GM21423 (cell line): Measurements from ENCODE around the gene KRT6A.

Experiments used
- ATAC-seq: cut with Tn5 transposase; IDR thresholded peaks from one replicate; pipeline ENCODE4 v1.9.1; 2021; ENCODE audit warnings: mild to moderate bottlenecking, moderate library complexity; ENCODE audit not compliant: unreplicated experiment

The KRT6A gene

DNA sequence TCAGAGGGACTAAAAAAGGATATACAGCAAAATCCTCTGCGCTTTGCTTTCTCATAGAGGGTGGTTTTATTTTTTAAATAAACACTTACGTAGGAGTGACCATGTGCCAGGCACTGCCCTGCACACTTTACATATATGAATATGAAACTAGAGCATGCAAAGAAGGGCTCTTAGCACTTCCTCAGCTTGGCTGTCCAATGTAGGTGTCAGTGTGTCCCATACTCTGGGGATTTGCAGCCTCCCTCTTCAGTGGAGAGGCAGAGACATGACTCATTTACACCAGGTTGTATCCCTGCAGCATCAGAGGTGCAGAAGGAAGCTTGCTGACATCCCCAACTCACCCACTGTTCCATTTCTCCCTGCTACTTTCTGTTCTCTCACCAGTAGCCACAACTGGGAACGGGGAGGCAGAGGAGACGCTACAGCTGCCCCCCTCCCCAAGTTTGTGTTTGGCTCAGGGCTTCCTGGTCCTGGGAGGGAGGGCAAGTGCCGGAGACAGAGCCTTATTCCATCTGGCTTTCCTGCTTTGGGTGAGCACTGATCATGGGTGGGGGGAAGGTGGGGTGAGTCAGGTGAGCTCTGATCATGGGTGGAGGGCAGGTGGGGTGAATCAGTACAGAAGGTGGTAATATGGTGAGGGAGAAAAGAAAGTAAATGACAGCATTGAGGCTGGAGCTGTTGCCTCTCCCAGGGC lies 32.0 kb upstream of the KRT6A start:
- no peak for ATAC-seq

DNA sequence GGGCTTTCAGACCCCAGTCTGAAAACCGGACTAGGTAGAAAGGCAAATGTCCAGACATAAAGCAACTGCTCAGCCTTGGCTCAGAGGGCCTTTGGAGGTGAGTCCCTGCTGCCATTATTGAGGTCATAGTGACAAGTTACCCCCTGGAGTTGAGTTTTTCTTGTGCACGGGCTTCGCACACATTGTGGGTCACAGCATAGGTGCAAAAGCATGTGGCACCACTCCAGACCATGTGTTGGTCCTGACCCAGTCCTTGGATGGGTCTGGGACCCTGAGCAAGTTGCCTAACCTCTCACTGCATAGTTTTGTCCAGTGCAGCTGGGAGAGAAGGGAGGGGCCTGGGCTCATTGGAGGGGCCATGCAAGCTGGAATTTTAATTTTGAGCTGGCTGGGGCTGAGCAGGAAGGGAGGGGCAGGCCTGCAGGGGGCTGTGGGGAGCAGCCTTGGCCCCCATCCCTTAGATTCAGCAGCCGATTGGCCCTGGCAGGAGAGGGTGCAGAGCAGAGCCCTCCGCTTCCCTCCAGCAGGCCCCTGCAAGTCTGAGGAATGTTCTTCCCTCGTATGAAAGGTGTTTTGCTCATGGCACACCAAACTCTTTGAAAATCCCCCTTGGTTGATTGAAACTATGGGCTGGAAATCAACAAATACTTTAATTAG lies 31.3 kb upstream of the KRT6A start:
- ATAC-seq, result no peak

DNA sequence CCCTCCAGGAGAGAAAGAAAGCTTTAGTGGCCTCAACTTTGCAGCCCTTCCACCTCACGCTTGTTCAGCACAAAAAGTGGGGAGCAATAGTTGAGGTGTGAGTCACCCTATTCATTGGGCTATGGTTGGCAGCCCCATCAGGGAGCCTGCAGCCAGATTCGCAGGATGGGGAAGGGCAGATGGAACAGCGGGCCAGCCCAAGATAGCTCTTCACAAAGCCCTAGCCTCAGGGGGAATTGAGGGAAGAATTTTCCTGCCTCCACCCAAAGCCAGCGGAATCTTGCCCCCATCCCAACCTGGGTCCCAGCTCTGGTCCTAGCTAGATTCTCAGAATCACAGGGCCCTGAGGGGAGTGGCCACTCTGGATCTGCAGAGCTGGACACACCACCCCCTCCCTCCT lies 30.8 kb upstream of the KRT6A start:
- no peak for ATAC-seq

DNA sequence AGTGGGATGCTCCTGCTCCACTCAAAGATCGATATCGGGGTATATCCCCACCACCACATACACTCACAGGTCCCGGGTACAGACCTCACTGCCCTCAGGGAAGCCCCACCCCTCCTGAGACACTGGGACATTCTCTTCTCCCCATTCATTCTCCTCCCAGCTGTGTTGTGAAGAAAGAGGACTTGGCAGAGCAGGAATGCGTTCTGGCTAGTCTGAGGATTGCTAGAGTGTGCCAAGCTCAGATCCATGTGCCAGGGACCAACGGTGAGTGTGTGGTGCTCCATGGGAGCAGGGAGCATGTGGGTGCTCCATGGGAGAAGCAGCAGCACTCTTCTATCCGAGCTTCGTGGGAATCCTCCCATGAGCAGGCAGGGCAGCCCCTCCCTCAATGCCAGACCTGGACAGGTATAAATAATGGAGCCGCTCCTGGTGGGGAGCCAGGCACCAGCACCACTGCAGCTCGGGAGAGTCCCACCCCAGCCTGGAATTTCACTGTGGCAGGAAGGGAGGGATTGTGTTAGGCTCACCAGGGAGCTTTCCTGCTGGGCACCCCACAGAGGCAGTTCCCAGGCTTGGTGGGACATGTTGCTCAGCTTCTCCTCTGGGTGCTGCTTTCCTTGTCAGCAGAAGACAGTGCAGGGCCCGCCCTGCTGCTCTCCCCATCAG lies 29.4 kb upstream of the KRT6A start:
- ATAC-seq, result no peak

DNA sequence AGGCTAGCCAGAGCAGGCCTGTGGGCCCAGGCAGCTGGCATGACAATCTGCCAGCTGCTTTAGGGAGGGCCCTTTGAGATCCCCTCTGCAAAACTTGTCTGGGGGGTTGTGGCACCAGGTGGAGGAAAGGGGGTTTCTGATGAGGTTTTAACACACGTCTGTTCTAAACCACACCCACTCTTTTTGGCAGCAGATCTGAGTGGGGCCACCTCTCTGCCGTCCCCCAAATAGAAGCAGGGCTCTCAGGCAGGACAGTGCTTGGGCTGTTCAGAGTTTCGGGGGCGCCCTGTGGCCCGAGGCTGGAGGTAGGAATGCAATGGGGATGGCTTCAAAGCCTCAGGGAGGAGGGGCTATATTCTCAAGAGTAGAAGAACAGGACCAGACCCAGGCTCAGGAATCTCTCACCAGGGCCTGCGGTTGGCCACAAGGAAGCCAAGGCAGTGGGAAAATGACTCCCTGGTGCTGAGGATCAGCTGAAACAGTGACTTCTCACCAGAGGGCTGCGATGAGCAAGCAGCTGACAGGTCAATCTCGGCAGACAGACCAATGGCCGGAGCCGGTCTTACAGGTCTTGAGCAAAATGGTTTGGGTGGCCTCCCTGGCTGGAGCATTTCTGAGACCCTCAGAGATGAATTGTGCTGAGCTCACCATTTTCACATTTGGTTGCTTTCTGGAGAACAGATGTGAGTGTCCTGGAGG lies 28.7 kb upstream of the KRT6A start:
- ATAC-seq, result no peak

DNA sequence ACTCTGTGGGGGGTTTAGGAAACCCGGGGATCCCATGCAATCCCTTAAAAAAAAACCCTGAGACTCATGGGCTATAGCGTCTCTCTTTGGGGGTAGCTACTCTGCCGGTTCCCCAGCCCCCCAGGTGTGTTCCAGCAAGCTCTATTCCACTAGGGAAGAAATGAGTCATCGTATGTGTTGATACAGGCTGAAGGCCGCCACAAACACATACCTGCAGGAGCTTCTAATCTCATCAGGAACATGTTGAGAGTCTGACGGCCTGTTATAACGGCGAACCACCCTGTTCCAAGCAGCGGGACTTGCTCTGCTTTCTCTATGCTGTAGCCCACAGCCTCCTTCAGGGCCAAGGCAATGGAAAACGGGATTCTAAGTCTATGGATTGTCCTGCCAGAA lies 28.1 kb upstream of the KRT6A start:
- no peak for ATAC-seq

DNA sequence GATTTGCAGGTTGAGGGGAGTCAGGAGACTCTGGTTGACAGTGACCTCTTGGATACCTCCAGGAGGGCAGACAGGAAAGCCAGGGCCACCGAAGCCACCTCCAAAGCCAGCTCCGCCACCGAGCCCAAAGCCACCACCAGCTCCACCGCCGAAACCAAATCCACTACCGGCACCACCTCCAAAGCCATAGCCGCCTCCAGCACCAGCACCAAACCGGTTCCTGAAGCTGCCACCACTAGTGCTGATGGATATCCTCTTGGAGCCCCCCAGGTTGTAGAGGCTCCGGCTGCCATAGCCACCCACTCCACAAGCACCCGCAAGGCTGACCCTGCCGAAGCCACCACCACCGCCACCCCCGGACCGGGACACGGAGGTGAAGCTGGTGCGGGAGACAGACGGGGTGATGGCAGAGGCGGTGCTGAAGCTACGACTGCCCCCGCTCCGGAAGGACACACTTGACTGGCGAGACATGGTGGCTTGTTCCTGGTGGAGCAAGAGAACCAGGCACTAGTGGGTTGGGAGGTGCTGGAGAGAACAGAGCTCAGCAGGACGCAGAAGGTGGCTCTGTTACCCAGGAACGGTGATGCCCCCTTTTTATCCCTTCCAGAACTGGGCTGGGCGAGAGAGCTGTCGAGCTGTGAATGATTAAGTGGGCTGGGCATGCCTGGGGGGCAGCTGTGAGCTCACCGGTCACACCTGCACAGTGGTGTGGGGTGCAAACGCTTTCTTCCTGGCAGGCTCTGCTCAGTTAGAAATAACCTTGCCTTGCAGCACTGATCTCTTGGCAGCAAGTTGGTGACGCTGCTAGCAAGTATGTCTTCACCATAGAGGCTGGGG lies 27.0 kb upstream of the KRT6A start, which contains the start of gene KRT5:
Gene KRT5, minus strand, starts transcription at position 569 of the 837 bp plus-strand sequence. Its CDS starts 98 bp downstream, at position 471.
- no peak for ATAC-seq

DNA sequence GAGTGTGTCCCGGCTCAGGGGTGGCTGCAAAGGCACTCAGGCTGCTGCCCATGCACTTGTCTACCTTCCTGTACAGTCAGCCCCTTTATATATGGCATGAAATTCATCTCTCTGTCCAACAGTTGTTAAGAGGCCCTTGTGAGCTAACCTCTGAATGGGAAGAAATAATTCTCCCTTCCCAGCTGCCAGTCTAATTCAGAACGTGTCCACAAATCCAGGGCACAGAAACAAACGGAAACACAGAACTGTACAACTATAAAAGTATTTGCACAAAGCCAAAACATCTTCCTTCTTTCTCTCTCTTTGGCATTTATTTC lies 26.3 kb upstream of the KRT6A start:
- ATAC-seq, result no peak

DNA sequence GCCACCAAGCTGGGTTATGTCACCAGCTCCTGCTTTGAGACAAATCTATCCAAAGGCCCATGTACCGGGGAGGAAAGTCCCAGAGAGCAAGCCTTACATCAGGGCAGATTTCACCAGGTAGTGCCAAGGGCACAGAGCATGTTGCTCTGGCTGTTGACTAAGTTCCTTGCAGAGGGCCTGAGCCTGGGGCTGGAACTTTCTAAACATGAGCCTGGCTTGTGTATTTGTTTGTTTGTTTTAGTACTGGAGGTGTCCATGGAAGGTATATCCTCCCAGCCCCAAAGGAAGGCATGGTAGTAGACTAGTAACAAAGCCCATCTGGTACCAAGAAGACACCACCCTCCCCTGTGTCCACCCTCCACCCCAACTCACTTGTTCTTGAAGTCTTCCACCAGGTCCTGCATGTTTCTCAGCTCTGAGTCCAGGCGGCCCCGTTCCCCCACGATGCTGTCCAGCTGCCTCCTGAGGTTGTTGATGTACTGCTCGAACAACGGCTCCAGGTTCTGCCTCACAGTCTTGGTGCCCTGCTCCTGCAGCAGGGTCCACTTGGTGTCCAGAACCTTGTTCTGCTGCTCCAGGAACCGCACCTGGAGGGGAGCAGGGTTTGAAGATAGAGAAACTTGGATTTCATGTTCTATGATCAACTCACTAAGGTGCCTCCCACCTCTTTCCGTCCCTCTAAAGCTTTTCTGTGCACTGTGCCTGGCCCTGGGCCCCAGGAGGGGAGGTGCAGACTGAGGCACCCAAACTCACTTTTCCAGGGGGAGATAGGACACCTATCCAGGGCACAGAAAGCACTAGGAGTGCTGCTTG lies 25.7 kb upstream of the KRT6A start:
- no peak for ATAC-seq

DNA sequence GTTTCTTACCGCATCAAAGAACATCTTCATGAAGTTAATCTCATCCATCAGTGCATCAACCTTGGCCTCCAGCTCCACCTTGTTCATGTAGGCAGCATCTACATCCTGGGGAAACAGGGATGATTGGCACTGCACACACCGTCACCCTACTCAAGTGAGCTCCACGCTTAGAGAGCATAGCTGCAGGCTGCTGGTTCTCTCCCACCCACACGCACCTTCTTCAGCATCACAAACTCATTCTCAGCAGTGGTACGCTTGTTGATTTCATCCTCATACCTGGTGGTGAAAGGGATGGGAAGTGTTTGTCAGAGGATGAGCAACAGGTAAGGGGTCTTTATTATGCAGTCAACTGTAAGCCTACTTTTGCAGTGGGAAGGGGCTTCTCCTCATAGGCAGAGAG lies 24.8 kb upstream of the KRT6A start:
- ATAC-seq, result no peak

DNA sequence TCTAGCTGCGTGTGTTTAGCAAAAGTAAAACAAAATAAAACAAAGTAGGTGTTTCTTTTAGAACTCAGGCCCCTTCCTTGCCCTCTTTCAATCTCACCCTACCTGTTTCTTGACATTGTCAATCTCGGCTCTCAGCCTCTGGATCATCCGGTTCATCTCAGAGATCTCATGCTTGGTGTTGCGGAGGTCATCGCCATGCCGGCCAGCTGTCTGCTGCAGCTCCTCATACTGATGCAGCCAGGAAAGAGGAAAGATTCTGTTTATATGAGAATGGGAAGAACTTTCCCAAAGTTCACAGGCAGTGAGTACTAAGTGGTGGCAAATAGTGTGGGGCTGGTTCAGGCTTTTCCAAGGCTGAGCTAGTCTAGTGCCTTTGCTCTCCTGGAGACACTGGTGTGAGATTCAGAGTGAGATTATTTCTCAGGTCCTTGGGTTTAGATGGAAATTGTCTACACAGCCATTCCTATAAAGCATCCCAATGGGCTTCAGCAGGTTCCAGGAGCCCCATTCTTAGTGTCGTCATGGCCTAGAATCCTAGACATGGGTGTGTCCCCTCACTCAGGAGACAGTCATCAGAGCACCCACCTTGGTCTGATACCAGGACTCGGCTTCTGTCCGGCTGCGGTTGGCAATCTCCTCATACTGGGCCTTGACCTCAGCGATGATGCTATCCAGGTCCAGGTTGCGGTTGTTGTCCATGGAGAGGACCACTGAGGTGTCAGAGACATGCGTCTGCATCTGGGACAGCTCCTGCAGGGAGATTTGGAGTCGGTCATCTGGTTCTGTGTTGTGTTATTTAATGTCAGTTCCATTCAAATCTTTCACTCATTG lies 24.2 kb upstream of the KRT6A start:
- no peak for ATAC-seq

DNA sequence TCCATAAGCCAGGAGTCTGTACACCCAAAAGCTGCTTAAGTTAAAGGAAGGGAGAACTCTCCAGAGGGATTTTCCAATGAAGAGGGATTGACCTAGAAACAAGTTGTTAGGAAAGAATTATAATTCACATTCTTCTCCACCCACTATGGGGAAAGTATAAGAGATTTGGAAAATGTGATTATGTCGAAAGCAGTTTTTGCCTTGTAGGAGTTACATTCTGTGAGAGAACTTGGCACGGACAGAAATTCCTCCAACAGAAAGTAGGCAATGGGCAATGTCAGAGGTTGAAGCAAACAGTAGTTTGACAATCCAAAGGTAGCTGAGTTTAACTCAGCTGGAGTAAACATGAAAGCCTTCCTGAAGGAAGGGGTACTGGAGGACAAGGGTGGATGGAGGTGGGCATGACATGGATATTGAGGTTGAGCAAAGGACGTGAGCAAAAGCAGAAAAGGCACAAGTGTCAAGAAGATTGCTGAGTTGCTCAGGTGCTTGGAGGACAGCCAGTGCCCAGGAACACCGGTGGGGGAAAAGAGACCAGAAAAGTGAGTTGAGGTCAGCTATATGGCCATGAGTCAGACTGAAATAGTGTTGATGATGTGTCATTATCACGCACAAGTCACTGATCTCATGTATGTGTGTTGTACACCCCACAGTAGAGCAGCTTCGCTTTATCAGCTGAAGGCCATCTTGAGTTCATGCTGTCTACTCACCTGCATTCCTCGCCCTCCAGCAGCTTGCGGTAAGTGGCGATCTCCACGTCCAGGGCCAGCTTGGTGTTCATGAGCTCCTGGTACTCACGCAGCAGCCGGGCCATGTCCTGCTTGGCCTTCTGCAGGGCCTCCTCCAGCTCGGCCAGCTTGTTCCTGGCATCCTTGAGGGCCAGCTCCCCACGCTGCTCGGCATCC lies 23.1 kb upstream of the KRT6A start:
- no peak for ATAC-seq

DNA sequence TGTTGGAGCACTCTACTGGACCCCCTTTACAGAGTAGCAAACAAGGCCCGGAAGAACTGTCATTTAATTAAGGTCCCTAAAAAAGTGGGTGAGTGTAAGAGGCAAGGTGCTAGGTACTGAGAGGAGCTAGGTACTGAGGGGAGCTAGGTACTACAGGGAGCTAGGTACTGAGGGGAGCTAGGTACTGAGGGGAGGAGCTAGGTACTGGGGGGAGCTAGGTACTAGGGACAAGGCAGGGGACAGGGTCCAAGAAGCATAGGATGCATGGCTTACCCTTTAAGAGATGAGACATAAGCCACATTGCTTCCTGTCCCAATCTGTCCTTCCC lies 22.2 kb upstream of the KRT6A start:
- ATAC-seq, result no peak

DNA sequence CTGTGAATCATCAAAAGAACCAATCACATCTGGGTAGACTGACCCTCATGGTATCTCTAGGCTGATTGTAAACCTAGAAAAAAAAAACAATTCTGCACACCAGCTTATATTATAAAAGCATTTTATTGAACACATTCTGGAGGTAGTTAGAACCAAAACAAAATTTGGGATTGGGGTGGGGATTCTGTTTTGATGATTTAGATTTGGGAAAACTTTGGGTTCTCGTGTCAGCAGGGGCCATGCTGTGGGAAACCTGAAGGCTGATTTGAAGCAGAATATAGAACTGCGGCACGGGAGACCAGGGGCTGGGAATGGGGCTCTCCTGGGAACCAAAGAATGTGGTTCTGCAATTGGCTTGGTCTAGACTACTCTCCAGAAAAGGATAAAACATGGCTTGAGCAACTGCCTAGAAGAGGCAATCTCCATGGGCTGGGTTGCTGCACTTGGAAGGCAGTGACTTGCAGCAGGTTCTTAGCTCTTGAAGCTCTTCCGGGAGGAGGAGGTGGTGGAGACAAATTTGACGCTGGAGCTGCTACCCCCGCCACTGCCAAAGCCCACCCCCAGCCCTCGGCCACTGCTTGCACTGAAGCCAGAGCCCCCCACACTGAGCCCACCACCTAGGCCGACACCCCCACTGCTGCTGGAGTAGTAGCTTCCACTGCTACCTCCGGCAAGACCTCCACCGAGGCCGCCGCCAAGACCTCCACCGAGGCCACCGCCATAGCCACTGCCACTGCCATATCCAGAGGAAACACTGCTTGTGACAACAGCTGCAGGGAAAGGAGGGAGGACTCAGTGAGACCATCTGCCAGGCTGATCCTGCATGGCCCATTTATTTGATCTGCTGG lies 21.6 kb upstream of the KRT6A start:
- no peak for ATAC-seq

DNA sequence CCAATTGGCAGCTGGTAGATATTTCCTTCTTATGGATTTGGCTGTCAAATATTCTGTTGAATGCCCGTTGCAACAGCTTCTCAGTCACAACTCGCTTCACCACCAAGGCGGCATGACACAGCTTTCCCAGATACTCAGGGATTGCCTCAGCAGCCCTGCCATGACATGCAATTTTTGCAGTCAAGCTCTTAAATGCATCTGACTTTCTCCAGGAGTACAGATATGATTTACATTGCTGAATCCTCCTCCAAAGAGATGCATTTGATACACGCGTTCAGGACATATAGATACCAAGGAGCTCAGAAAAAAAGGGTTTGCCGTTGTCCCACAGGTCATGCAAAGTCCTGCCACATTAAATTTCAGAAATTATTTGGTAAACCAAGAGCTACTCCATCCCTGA lies 20.7 kb upstream of the KRT6A start:
- no peak for ATAC-seq

DNA sequence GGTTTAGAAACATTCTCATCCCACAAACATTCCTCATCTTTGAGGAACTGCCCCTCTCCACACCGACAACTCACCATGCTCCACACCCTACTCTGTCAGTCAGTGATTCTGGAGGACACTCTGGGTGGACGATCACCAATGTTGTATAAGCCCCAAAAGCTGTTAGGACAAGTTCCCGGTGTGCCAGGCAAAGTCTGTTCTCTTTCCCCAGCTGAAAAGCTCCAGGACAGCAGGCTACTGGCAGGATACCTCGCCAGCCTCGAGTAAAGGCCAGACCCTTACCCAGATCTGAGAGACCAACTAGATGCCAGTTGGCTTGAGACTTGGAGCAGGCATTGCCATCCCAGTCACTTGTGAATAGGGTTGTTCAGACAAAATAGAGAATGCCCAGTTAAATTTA lies 15.2 kb upstream of the KRT6A start:
- ATAC-seq, result no peak
